Left ventricle myocardium superior (tissue), 1 donor: Measurements from ENCODE around the gene RSPO3. TPM values are rescaled to one million over a fixed set of nuclear protein-coding genes. Genes with fewer than 3 reads are reported as not detected.

ENCODE experiments used
- ATAC-seq: fragments of 200-7000 bp; cut with Tn5 transposase; one replicate; pipeline ENCODE4 v1.9.1; 2020; ENCODE audit warnings: mild to moderate bottlenecking, moderate library complexity
- DNase-seq: peaks from one replicate; pipeline ENCODE4 v3.0.0-alpha.2; 2020
- intact Hi-C: fragments of 100-400 bp; cut with micrococcal nuclease; formaldehyde crosslinking; loops from one replicate; pipeline ENCODE4 v1.11.0; 2022
- total RNA-seq: library from RNA; stranded (reverse); fragmentation: NEBNext Ultra II Directional; extraction: Animal tissue kit (Norgen Biotek cat#: 25700); gene quantifications from one replicate; pipeline ENCODE4 v1.2.1, GENCODE V29; 2021
- donor health status: DM: no; HTN: yes; CAD: no; lungs with severe emphysema.

Gene RSPO3
- total RNA-seq, 1 donor from 2014 or later = 0.57 TPM

DNA sequence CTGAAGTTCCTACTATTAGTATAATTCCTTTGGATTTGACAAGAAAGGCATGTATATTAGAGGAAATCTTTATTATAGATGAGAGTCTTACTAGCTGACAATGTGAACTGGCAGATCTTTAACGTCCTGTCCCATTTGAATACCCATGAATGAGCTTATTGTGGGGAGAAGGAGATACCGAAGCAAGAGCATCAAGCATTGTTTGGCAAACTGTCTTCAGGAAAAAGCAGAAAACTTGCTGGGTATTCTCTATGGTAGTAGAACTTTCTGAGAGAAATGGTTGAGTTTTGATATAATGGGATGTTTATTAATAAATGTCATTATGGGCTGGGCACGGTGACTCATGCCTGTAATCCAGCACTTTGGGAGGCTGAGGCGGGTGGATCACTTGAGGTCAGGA lies 18.3 kb downstream of the RSPO3 start:
- DNase-seq (no peak), ATAC-seq (no peak)
- intact Hi-C loops = no loop called here

DNA sequence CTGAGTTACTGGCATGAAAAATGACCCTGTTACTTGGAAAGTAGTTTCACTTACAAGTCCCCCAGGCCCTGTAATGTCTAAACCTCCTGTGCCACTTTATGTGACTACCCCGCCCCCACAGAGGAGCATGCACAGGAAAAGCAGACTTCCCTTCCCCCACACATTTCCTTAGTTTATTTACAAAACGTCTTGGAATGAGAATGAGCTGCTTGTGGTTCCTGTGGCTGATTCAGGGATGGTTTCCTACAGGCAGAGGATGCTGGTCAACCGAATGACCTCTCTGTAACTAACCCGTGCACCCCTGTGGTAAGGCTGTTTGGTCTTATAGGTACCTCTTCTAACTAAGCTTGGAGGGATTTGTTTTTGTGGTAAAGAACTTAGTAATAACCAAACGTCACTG lies 28.5 kb downstream of the RSPO3 start:
- no peak for ATAC-seq
- DNase-seq = no peak
- intact Hi-C loops = no loop called here

DNA sequence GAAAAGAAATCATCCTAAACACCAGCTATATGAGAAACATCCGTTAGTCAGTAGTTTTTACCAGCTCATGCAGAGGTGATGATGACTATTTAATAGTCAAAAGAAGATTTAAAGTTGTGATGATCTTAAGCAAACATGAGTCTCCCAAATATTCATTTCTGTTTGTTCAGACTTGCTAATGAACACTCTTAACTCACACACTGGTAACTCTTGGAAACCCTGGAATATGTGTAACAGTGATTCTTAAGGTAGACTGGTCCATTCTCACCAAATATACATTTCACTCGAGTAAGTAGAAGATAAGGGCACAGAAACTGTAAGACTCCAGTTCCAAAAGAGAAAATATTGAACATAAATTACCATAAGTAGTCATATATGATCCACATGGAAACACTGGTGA lies 29.1 kb downstream of the RSPO3 start:
- ATAC-seq = no peak
- intact Hi-C loops = no loop called here
- DNase-seq = no peak

DNA sequence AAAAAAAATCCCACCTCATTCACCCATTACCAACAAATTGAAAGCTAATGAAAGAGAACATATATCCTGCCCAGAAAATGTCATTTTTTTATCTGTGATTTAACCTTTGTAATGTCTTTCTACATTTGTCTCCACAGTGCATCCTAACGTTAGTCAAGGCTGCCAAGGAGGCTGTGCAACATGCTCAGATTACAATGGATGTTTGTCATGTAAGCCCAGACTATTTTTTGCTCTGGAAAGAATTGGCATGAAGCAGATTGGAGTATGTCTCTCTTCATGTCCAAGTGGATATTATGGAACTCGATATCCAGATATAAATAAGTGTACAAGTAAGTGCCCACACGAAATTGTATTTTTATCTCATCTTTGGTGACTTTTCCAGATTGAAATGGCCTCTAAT lies 30.0 kb downstream of the RSPO3 start:
- intact Hi-C loops = no loop called here
- ATAC-seq = peak; percentile 84
- DNase-seq = no peak

DNA sequence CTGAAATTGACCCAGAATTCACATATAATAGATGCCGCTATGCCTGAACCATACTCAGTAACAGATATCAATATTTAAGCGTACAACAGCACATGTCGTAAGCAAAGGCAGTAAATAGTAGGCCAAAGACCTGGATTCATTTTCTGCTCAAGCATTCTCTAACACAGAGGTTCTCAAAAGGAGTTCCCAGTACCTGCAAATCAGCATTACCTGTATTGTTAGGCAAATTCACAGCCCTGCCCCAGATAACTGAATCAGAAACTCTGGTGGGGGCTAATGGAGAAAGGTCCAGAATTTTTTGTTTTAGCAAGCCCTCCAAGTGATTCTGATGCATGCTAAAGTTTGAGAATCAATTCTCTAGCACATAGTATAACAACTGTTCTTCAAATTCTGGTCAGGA lies 36.0 kb downstream of the RSPO3 start:
- no peak for ATAC-seq
- no peak for DNase-seq
- intact Hi-C loops = no loop called here

DNA sequence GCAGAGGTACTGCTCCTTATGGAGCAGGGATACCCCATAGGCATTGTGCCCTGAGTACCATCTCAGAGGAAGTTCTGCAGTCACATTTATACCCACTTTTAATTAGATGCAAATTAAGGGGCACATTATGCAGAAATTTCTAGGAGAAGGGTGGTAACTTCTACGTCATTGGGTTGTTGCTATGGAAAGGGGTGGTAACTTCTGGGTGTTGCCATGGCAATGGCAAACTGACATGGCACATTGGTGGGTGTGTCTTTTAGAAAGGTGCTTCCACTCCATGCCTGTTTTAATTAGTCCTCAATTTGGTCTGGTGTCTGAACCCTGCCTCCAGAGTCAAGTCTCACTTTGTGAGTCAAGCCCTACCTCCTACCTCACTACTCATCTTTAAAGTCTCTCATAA lies 42.0 kb downstream of the RSPO3 start:
- intact Hi-C loops = no loop called here
- ATAC-seq = no peak

DNA sequence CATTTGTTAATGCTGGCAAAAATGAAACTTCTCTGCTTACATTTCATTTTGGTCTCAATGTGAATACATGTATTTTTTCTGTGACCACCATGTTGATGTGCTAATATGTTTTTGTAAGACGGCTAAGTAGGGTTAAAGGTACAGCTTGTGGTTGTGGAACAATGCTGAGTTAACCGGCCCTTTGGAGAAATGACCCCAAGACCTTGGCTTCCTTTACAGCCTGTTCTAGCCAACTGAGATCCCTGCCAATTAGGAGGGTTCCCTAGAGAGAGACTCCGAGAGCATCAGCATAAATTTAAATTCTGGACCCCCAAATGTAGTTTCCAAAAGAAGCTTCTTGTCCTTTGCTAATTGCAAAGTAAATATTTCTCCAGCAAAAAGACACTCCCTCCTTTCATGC lies 44.4 kb downstream of the RSPO3 start:
- no peak for ATAC-seq
- intact Hi-C loops = no loop called here

More for the DNA sequence above, 42.0 kb downstream of the RSPO3 start:
- DNase-seq = no peak

DNA sequence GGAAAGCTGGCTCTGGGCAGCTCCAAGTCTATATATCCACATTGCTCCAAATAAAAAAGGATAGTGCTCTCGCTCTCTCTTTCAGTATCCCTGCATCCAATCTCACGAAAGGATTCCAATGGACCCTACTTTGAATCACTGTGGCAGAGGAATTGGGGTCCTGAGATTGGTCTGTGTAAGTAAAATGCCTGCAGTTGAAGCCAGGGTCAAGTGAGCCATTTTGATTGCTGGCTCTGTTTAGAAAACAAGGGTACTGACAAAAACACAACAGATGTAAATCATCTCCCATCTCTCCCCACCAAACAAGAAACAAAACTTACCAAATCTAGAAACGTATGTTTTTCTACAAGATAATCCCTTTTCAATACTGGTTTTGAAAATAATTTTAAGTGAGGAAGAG lies 45.6 kb downstream of the RSPO3 start:
- DNase-seq (no peak), ATAC-seq (no peak)
- intact Hi-C loops = no loop called here

More for the DNA sequence above, 44.4 kb downstream of the RSPO3 start:
- DNase-seq = no peak

DNA sequence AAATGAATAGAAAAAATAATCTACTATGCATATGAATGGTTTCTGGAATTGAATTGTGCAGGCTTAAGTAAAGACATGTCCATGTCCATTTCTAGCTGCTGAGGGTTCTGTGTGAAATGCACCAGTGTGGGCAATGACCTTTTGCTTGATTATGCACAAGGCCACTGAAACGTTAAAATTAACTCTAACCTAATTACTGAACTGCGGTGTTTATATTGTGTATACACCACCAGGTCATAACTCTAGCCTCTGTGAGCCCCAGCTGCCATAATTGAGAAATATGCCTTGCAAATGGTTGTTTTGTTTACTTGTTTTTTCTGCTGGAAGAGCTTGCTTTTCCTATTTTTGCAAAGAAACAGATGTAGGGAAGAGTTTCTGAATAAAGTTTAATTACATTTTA lies 46.1 kb downstream of the RSPO3 start:
- ATAC-seq (no peak), DNase-seq (no peak)
- intact Hi-C loops = no loop called here

DNA sequence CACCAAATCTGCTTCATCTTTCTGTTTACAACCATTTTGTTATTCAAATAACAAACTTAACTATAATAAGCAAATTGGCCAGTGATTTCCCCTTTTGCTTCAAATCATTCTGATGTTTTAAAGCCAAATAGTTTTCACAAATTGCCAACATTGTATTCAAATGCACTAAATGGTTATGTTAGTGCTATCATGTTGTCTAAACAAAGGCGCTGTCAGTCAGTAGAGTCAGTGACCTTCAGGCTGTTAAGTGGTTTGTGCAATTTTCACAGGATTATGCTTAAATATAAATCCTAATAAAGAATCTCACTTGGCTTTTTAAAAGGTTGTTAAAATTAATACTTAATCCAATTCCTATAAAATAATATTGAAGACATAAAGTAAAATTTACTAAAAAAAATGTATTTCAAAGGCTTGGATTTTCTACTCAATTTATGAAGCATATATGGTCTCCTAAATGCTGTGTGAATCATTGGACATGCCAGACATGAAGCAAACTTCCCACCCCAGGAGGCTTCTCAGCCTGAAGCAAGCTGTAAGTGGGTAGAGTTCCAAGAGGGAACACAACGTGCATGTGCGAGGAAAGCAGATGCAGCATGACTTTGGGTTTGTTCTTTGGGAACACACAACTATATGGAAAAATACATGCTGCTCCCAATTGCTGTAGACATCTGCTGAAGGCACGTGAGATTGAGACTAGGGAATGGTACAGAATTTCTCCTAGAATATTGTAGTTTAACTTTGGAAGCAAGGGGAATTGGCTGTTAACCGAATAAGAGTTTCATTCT lies 54.9 kb downstream of the RSPO3 start:
- intact Hi-C loops = no loop called here

DNA sequence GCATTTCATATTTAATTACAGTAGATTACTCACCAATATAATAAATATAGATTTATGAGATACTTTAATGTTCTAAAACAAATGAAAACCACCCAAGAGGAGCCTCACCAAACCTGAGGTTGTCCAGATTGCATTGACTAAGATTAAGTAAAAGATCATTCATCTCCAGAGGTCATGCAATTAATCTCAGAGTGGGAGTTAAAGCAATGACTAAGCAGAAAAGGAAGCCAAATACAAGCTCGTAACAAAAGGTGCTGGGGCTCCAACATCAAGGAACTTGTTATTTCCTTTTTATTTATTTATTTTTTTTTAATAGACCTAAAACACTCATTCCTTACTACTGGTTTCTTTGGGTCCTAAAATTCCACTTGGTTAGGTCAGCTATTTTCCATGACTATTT lies 57.7 kb downstream of the RSPO3 start:
- ATAC-seq = no peak
- intact Hi-C loops = no loop called here
- DNase-seq = no peak

More for the DNA sequence above, 54.9 kb downstream of the RSPO3 start:
- ATAC-seq (no peak), DNase-seq (no peak)

DNA sequence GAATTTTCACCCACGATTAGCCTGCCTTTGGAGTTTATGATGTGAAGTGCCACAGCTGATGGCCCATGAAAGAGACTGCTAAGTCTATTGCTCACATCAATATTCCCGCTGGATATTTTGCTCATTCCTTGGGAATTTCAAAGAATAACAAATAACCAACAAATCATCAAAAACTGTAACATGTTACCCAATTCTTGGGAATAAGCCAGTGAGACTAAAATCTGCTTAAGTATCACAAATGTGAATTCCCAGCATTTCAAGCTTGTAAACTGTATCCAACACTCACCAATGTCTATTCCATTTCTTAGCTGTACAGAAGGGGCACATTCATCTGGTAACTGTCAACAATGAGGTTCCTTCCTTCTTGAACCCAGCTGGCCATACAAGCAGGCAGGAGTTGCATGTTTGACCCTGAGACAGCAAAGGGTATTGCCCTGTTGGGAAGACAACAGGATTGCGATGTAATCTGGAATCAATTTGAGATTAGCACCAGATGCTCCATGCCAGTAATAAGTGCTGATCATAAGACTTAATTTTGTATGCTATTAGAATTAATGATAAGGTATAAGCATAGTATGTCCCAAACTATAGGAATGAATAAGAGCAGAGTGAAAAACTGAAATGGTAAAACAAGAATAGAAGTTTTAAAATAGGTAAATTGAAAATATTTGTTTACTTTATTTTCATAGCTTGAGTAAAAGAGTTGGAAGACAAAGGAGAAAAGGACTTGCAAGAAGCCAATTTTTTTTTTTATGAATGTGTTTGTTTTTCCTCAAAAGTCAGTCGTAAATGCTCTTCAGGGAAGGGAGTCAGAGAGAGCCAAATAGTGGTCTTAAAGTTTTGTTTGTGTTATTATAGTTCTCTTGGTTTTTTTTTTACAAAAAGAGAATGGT lies 58.8 kb downstream of the RSPO3 start:
- DNase-seq = no peak
- ATAC-seq = peak; percentile 57
- intact Hi-C loops = no loop called here

DNA sequence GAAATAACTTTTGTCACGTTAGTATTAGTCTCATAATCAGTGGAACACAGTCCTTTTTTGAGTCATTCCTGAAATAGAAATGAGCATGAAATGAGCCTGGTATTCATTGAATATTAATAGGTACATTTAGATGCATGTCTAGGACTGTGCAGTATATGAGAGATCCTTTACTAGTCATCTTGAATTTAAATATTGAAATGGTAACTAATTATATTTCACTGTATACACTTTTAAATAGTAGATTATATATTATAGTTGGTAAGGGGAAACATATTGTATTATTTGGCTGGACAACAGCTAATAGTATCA lies 59.4 kb downstream of the RSPO3 start:
- intact Hi-C loops = no loop called here
- ATAC-seq = no peak
- DNase-seq = no peak

DNA sequence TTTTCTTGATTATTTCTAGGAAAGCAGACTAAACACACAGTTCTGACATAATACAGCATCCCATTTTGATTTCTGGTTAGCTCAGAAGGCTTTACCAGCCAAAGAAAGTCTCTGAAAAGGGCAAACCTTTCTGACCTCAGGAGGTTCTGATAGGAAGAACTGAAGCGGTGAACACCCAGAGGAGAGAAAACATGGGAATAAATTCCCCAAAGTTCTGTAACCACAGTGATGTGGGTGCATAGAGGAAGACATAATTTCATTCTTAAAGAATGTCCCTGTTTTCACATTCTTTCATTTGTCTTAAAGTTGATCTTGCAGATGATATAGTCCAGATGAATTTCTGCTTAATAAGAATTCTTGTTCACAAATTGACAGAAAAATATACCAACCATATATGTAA lies 60.3 kb downstream of the RSPO3 start:
- ATAC-seq = no peak
- intact Hi-C loops = no loop called here

DNA sequence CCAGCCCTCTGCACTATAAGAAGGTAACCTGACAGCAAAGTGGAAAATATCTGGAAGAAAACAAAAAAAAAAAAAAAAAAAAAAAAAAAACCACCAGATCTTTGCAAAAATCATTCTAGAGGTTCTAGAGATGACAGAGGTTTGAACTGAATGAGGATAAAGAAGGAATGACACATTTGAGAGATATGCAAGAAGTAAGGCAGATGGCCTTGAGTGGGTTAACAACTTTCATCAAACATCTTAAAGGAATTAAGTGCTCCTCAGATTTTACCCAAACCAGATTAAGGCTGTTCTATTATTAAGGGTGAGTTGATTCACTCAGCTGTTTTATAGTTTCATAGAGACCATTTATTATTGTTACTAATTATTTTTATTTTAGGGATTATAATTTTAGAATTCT lies 62.0 kb downstream of the RSPO3 start:
- DNase-seq (no peak), ATAC-seq (no peak)
- intact Hi-C loops = no loop called here

More for the DNA sequence above, 60.3 kb downstream of the RSPO3 start:
- DNase-seq = no peak

DNA sequence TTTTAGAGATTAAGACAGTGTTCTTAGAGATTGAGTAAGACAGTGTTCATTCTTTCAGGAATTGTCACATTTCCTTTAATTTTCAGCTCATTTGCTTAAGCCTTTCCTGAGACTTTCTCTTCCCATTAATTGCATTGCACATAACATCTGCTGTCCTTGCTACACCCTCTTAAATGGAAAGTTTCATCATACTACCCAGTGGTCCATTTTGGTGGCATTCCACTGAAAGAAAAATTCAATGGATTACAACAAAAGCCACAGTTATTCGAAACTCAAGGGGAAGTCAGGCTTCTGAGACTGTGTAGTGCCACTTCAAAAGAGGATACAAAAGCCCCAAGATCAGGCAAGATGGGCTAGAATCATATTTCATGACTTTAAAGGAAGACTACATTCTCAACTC lies 64.0 kb downstream of the RSPO3 start:
- intact Hi-C loops = no loop called here
- DNase-seq (no peak), ATAC-seq (no peak)

DNA sequence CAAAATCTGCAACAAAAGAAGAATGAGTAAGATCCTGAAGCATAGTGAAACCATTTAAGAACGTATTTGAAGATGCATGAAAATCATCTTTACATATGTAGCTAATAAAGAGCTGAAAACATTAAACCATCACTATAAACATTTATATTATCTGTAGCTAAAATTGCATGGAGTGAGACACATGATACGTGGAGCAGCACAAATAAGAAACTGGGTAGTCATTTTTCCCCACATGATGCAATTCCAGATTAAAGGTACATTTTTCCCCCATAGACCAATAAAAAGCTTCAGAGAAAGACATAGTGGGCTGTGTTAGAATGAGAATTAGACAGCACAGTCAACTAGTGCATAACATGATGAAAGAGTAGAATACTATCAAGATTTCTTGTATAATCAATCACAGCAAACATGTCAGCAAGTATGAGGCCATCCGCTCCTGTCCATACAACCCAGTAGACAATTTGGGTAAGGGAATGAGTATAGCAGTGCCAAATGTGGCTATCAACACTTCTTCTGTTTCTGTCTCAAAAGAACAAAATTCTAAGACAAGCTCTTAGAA lies 67.0 kb downstream of the RSPO3 start:
- intact Hi-C loops = no loop called here
- ATAC-seq (no peak), DNase-seq (no peak)

DNA sequence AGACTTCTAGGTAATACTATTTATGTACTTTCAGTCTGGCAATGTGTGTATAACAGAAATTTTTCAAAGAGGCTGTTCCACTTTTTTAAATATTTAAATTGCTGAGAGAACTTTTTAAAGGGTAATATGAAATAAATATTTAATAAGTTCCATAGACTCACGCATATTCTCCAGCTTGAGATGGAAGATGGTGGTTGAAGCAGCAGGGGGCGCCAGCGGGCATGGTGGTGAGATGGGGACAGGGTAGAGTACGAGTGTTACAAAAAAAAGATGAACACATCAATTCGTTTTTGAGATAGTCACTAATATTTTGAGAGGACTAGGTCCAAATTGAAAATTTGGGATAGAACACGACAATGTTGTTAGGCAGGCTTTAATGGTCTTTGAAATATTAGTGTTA lies 68.4 kb downstream of the RSPO3 start:
- ATAC-seq (peak; percentile 51), DNase-seq (peak; percentile 85)
- intact Hi-C loops = no loop called here

DNA sequence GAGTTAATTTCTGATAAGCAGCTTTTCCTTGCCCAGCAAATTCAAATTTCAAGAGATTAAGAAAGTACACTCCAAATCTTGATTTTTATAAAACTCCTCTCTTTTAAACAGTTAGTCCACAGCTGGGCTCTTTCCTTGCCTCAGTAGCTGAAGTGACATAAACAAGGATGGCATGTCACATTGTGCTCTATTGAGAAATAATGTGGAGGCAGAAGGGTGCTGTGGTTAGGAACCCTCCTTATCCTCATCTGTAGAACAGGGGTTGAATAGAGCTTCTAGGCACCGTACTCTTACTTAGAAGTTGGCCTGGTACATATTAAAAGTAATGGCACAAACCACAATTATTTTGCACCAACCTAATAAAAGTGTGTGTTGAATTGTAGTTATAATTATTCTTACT lies 70.3 kb downstream of the RSPO3 start:
- intact Hi-C loops = no loop called here
- ATAC-seq (no peak), DNase-seq (no peak)

DNA sequence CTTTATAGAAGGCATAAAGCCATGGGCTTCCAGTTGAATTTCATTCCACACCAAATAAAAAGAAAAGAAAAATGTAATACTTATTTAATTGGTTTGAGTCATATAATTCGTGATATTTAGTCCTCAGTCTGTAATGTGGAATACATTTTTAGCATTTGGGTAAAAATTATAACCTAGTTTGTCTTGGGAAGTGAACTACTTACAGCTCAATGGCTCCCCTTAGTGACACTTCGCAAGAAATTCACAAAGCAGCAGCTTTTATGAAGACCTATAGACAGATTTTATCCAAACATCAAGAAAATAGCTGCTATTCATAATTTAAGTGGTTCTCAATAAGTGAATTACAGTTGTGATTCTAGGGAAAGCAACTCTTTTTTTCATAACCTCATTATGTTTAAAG lies 72.1 kb downstream of the RSPO3 start:
- no peak for ATAC-seq

More for the DNA sequence above, 72.1 kb downstream of the RSPO3 start:
- DNase-seq = no peak
- intact Hi-C loops = no loop called here
